Spinal cord (tissue), 10 donors: ENCODE data around the gene AKT1S1. TPM values are rescaled to one million over a fixed set of nuclear protein-coding genes. Genes with fewer than 3 reads are reported as not detected.

ENCODE experiments used
- DNase-seq, 6 donors: peaks; one replicate each; pipeline versions ENCODE4 v3.0.0 to v3.0.0-alpha.2; 2013 to 2015; ENCODE audit warnings: low spot score in 6 of 6, low read depth in 4 of 6
- H3K27ac ChIP-seq: one replicate; pipeline ENCODE4 v1.5.1; 2013; ENCODE audit warnings: low read depth, low read length, control low read depth
- H3K27me3 ChIP-seq: one replicate; pipeline ENCODE4 v1.6.1; 2013; ENCODE audit warnings: low read length; ENCODE audit not compliant: control insufficient read depth, insufficient read depth
- H3K36me3 ChIP-seq: one replicate; pipeline ENCODE4 v1.6.1; 2013; ENCODE audit warnings: low read length; ENCODE audit not compliant: control insufficient read depth, insufficient read depth
- H3K4me1 ChIP-seq: one replicate; pipeline ENCODE4 v1.6.1; 2013; ENCODE audit warnings: low read length; ENCODE audit not compliant: control insufficient read depth, insufficient read depth
- H3K4me3 ChIP-seq: one replicate; pipeline ENCODE4 v1.5.1; 2013; ENCODE audit warnings: low read depth, low read length, control low read depth
- H3K9me3 ChIP-seq: one replicate; pipeline ENCODE4 v1.6.1; 2013; ENCODE audit warnings: low read length; ENCODE audit not compliant: control insufficient read depth, insufficient read depth
- WGBS: methylation state at CpG from one replicate; pipeline ENCODE4 v1.1.5; 2013; ENCODE audit warnings: missing lambda C conversion rate; ENCODE audit not compliant: insufficient coverage; 5-methylcytosine and 5-hydroxymethylcytosine counted together
- polyA plus RNA-seq, 2 donors: library from polyadenylated mRNA; unstranded; fragments of 120-200 nt; gene quantifications; one replicate each; pipeline ENCODE4 v1.2.1, GENCODE V29; 2013; ENCODE audit not compliant: insufficient read length in 2 of 2
- total RNA-seq, 2 donors: library from RNA; depleted of rRNA in 1 of 2; stranded (reverse); fragments of 120-200 nt in 1 of 2; fragments of >200 nt in 1 of 2; gene quantifications; one replicate each; pipeline versions ENCODE4 v1.2.3 to v1.2.4, GENCODE V29; 2013 to 2014
- donor health status: healthy.

Gene AKT1S1
- total and polyA plus RNA-seq, 4 donors: 3.8 to 43.8 (median 26.0) TPM

GRCh38 chr19:49908480-49909420 lies 31.6 kb upstream of the AKT1S1 start:
- H3K4me3 ChIP-seq: no peak overlapping the region
- H3K27me3 ChIP-seq: no peaks in the 10 kb centered on the region
- peaks cover 69% of the 10 kb centered on the region for H3K36me3 ChIP-seq
- peaks cover 9% of the 10 kb centered on the region for H3K4me1 ChIP-seq
- no peak for DNase-seq
- H3K27ac ChIP-seq: no peak overlapping the region
- 95% methylated on average over 37 of the region's 37 CpGs for WGBS
- no peaks in the 10 kb centered on the region for H3K9me3 ChIP-seq

GRCh38 chr19:49907745-49908446 lies 30.7 kb upstream of the AKT1S1 start:
- Histone ChIP-seq H3K27ac (no peak overlapping the region), H3K36me3 (peaks cover 61% of the 10 kb centered on the region)
- 96% methylated on average over 19 of the region's 23 CpGs for WGBS

DNA sequence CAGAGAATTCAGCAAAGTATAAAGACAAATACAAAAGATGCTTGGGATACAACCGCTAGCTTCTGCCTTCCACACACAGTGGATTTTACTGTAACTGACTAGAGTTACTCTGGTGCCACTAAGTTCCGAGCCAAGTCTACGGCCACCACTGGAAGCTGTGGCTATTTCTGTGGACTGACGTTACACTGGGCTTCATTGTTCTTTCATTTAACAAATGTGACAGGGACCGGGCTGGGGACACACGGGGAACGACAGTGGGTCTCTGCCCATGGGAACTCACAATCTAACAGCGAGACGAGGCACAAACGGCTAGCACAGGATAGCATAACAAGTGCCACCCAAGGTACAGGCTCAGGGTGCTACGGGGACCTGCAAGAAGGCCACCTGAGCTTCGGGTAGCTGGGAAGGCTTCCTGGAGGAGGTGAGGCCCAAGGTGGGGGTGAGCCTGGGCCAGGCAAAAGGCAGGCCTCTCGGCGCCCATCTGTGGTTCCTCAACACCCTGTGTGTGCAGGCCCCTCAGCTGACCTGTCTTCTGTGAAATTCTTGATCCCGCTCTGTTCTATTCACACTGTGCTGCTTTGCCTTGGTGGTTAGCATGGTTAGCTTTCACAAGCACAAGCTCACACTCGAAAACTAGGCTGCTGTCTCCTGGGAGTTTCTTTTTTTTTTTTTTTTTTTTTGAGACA lies 29.9 kb upstream of the AKT1S1 start:
- 71% methylated on average over 12 of the region's 16 CpGs for WGBS
- no peak overlapping the region for H3K27ac ChIP-seq
- H3K27me3 ChIP-seq: no peaks in the 10 kb centered on the region
- peaks cover 9% of the 10 kb centered on the region for H3K4me1 ChIP-seq
- no peaks in the 10 kb centered on the region for H3K9me3 ChIP-seq
- no peak for DNase-seq
- no peak overlapping the region for H3K4me3 ChIP-seq
- H3K36me3 ChIP-seq: peaks cover 53% of the 10 kb centered on the region

More at GRCh38 chr19:49907745-49908446, 30.7 kb upstream of the AKT1S1 start:
- Histone ChIP-seq H3K4me1 (peaks cover 9% of the 10 kb centered on the region), H3K9me3 (no peaks in the 10 kb centered on the region), H3K4me3 (no peak overlapping the region), H3K27me3 (no peaks in the 10 kb centered on the region)
- DNase-seq: no peak

DNA sequence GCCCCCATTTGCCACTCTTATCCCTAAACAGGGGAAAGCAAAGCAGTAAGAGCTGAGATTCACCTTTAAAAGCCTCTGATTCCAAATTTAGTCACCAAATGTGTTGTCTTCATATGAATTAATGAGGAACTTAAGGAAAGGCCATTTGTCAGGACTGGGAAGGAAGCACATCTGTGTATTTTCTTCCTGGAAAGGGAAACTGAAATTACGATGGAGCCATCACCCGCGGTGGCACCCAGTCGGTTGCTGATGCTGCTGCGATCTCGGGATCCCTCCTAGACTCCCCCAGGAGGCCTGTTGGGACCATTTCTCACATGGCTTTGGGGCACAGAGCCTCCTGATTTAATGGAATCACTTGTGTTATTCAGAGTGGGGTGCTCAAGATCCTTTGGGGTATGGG lies 27.0 kb upstream of the AKT1S1 start:
- Histone ChIP-seq H3K4me1 (no peaks in the 10 kb centered on the region), H3K27ac (no peak overlapping the region), H3K36me3 (peaks cover 30% of the 10 kb centered on the region), H3K27me3 (no peaks in the 10 kb centered on the region), H3K9me3 (no peaks in the 10 kb centered on the region), H3K4me3 (no peak overlapping the region)
- WGBS: no CpG with 5 or more reads among the region's 6 CpGs
- DNase-seq: no peak

GRCh38 chr19:49896863-49897621 lies 19.9 kb upstream of the AKT1S1 start, which contains the start of gene IL4I1:
Gene IL4I1 (minus strand): TSS chr19:49896887. CDS start chr19:49896160, 727 bp downstream.
- peaks cover 8% of the 10 kb centered on the region for H3K4me1 ChIP-seq
- no peak for DNase-seq
- H3K4me3 ChIP-seq: no peak within 1 kb of the TSS
- no peaks in the 10 kb centered on the region for H3K27me3 ChIP-seq
- no peak within 1 kb of the TSS for H3K27ac ChIP-seq
- 38% methylated on average over 13 of the region's 20 CpGs for WGBS
- no peaks in the 10 kb centered on the region for H3K36me3 ChIP-seq
- H3K9me3 ChIP-seq: no peaks in the 10 kb centered on the region

GRCh38 chr19:49895566-49896297 lies 18.6 kb upstream of the AKT1S1 start:
- DNase-seq: no peak
- no peak overlapping the region for H3K27ac ChIP-seq
- no peaks in the 10 kb centered on the region for H3K36me3 ChIP-seq
- H3K4me3 ChIP-seq: no peak overlapping the region
- H3K4me1 ChIP-seq: peaks cover 8% of the 10 kb centered on the region
- no peaks in the 10 kb centered on the region for H3K27me3 ChIP-seq
- 83% methylated on average over 13 of the region's 17 CpGs for WGBS
- no peaks in the 10 kb centered on the region for H3K9me3 ChIP-seq

GRCh38 chr19:49894879-49895565 lies 17.9 kb upstream of the AKT1S1 start:
- Histone ChIP-seq H3K4me1 (peaks cover 12% of the 10 kb centered on the region), H3K4me3 (no peak overlapping the region), H3K27ac (no peak overlapping the region), H3K27me3 (peaks cover 4% of the 10 kb centered on the region), H3K9me3 (no peaks in the 10 kb centered on the region), H3K36me3 (no peaks in the 10 kb centered on the region)
- 94% methylated on average over 10 of the region's 17 CpGs for WGBS
- no peak for DNase-seq

- no peak overlapping the region for H3K4me3 ChIP-seq
- H3K9me3 ChIP-seq: no peaks in the 10 kb centered on the region
- H3K27ac ChIP-seq: no peak overlapping the region
- H3K27me3 ChIP-seq: peaks cover 10% of the 10 kb centered on the region
- H3K4me1 ChIP-seq: peaks cover 18% of the 10 kb centered on the region
- WGBS: 96% methylated on average over 17 of the region's 18 CpGs
- H3K36me3 ChIP-seq: peaks cover 7% of the 10 kb centered on the region
- DNase-seq: no peak
Observed at GRCh38 chr19:49894011-49894664, 17.0 kb upstream of the AKT1S1 start.
